Psoas muscle (tissue), 8 donors: ENCODE results near the gene GLE1. TPM values are rescaled to one million over a fixed set of nuclear protein-coding genes. Genes with fewer than 3 reads are reported as not detected.

Experiments
- ATAC-seq, 4 donors: fragments of 200-7000 bp; cut with Tn5 transposase; one replicate each; pipeline ENCODE4 v1.9.1; 2020; ENCODE audit warnings: moderate library complexity in 3 of 4, mild to moderate bottlenecking in 2 of 4
- DNase-seq, 2 donors: peaks; one replicate each; pipeline ENCODE4 v3.0.0-alpha.2; 2020
- H3K27ac ChIP-seq: fragments of 200-600 bp; one replicate; pipeline ENCODE4 v1.8.0; 2022
- H3K27me3 ChIP-seq, 3 donors: fragments of 200-600 bp in 1 of 3; one replicate each; pipeline versions ENCODE4 v1.6.1 to v1.8.0; 2013 to 2022; ENCODE audit warnings: low read length in 2 of 3, mild to moderate bottlenecking in 2 of 3, moderate library complexity in 1 of 3; ENCODE audit not compliant: insufficient read depth in 3 of 3
- H3K36me3 ChIP-seq, 2 donors: fragments of 200-600 bp in 1 of 2; one replicate each; pipeline versions ENCODE4 v1.6.1 to v1.8.0; 2013 to 2022; ENCODE audit warnings: low read depth in 1 of 2, mild to moderate bottlenecking in 1 of 2, moderate library complexity in 1 of 2; ENCODE audit not compliant: insufficient read depth in 1 of 2
- H3K4me1 ChIP-seq: fragments of 200-600 bp; one replicate; pipeline ENCODE4 v1.8.0; 2022
- H3K4me3 ChIP-seq: fragments of 200-600 bp; one replicate; pipeline ENCODE4 v1.8.0; 2022; ENCODE audit warnings: mild to moderate bottlenecking
- H3K9me3 ChIP-seq: fragments of 200-600 bp; one replicate; pipeline ENCODE4 v1.8.0; 2022
- WGBS, 3 donors: extraction: QIAGEN DNeasy Blood & Tissue Kit; methylation state at CpG; one replicate each; pipeline versions ENCODE4 v1.1.6 to v1.1.7; 2013; 5-methylcytosine and 5-hydroxymethylcytosine counted together
- intact Hi-C, 2 donors: fragments of 100-400 bp; cut with DNase I; formaldehyde crosslinking; loops; one replicate each; pipeline versions ENCODE4 v1.11.0 to v1.14.2; 2022
- polyA plus RNA-seq, 3 donors: library from polyadenylated mRNA; stranded (reverse); fragments of 200-250 nt; gene quantifications; one replicate each; pipeline ENCODE4 v1.2.3, GENCODE V29; 2013
- total RNA-seq, 4 donors: library from RNA; stranded (reverse); fragmentation: NEBNext Ultra II Directional in 2 of 4; extraction: Animal tissue kit (Norgen Biotek cat#: 25700) in 2 of 4; gene quantifications; one replicate each; pipeline versions ENCODE4 v1.2.1 to v1.2.4, GENCODE V29; 2021 to 2023
- TF ChIP-seq, protein P1 (sequence below): fragments of 200-600 bp; IDR thresholded peaks from one replicate; pipeline ENCODE4 v1.8.0; 2022; ENCODE audit warnings: antibody characterized with exemption
- donor health status: healthy with polysubstance abuse.
- donor health status: DM: no; HTN: no; CAD: no; lungs with moderate emphysema.
- donor health status: Bipolar disorder and iron deficiency.
- donor health status: healthy.
- donor health status: DM: yes; HTN: yes; CAD: no.
- donor health status: DM: no; HTN: no; CAD: no.
- donor health status: DM: no; HTN: no; CAD: no.
- donor health status: DM: yes; HTN: yes; CAD: no.

The GLE1 gene
- total and polyA plus RNA-seq, 7 donors = 10.3 to 29.5 (median 22.1) TPM

DNA sequence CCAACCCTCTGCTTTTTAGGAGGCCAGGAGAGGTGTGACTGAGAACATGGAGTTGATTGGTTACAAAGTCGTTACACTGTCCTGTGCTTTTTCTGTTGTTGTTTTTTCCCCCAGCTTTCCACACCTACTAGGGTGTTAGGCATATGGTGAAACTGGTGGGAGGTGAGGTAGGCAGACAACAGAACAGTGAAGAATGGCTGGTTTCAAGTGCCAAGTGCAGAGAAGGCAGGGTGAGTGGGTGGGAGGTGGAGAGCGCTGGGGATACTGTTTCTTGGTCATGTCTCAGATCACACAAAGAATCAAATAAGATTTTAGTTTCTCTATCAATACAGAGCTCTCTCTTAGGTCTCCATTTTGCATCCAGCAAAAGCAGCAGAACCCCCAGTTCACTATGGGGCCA is 45.7 kb downstream of the GLE1 start:
- Histone ChIP-seq H3K4me3 (no peak overlapping the region), H3K36me3 (no peaks in the 10 kb centered on the region), H3K27me3 (no peaks in the 10 kb centered on the region), H3K27ac (peak overlapping the region; percentile 77), H3K4me1 (peaks cover 36% of the 10 kb centered on the region), H3K9me3 (no peaks in the 10 kb centered on the region)
- DNase-seq (no peak), ATAC-seq (no peak)
- 76 to 84% (median 79%) methylated on average over 2 of the region's 2 CpGs for WGBS, 3 donors
- TF ChIP-seq, protein P1, sequence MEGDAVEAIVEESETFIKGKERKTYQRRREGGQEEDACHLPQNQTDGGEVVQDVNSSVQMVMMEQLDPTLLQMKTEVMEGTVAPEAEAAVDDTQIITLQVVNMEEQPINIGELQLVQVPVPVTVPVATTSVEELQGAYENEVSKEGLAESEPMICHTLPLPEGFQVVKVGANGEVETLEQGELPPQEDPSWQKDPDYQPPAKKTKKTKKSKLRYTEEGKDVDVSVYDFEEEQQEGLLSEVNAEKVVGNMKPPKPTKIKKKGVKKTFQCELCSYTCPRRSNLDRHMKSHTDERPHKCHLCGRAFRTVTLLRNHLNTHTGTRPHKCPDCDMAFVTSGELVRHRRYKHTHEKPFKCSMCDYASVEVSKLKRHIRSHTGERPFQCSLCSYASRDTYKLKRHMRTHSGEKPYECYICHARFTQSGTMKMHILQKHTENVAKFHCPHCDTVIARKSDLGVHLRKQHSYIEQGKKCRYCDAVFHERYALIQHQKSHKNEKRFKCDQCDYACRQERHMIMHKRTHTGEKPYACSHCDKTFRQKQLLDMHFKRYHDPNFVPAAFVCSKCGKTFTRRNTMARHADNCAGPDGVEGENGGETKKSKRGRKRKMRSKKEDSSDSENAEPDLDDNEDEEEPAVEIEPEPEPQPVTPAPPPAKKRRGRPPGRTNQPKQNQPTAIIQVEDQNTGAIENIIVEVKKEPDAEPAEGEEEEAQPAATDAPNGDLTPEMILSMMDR = no peak
- intact Hi-C loops = no loop called here

DNA sequence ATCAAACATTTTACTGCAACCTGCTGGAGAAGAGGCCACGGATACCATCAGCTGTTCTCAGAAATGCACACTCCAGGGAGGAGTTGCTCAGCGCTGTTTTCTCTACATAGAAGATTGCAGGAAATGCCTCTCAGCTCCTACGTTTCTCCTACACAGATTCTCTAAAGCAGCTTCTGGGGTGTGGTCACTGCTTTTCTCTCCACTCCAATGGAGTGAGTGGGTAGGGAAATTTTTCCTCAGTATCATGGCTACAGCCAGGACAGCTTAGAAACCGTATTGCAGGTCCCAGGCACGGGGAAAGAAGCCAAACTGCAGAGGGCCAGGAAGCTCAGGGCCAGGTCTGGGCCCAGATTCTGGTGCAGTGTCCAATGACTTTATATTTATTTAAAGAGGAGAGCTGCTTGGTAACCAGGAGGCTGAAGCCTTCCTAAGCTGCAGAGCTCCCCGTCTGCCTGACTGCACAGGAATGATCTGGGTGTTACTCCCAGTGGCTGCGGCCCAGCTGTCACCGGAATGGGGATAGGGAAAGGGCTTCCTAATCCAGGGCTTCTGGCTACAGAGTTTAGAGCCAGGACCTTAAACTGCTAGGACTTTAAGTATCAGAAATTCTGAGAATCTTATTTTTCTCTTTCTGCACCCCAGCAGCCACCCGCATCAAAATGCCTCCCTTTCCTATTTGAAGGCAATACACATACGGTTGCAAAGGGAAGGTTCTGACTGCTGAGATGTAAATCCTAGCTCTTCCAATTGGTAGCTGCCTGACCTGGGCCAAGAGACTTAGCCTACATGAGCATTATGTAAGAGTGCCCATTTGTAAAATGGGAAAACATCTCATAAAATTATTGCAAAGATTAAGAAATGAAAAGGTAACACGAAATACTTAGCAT is 46.5 kb downstream of the GLE1 start:
- 15 to 21% (median 16%) methylated on average over 11 of the region's 11 CpGs for WGBS, 3 donors
- peaks cover 44% of the 10 kb centered on the region for H3K4me1 ChIP-seq
- TF ChIP-seq, protein P1 = no peak

DNA sequence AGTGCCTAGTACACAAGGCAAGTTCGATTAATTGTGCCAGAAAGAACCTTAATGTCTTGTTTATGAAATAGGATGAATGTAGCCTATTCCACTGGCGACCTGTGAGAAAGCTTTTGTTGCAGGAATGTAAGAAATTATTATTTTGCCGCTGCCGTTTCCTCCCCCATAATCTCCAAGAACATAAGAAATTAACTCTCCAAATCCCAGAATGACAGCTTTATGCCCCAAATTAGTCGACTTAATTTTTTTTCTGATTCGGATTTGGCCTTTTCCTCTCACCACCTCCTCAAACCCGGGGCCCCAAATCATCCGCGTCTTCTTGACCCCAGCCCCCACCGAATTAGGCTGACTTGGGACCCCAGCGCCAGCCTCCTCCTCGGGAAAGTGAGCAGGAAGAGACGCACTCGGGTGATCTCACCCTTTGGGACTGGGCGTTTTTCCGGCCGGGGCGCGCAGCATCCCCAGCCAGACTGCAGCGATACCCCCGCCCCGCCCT is 47.2 kb downstream of the GLE1 start:
- DNase-seq = no peak
- TF ChIP-seq, protein P1 = no peak
- Histone ChIP-seq H3K4me3 (peak overlapping the region; percentile 96), H3K4me1 (peaks cover 44% of the 10 kb centered on the region), H3K9me3 (no peaks in the 10 kb centered on the region), H3K36me3 (no peaks in the 10 kb centered on the region), H3K27me3 (no peaks in the 10 kb centered on the region), H3K27ac (peak overlapping the region; percentile 77)
- ATAC-seq = no peak
- intact Hi-C loops = loop anchor here in 1 of 2 donors (2.0 kb wide), 1 partner anchor 47 kb away; the partner anchor contains the start of gene GLE1
- WGBS, 3 donors = 2 to 4% (median 2%) methylated on average over 22 of the region's 22 CpGs

More for the DNA sequence above, 46.5 kb downstream of the GLE1 start:
- Histone ChIP-seq H3K27ac (peak overlapping the region; percentile 77), H3K4me3 (peak overlapping the region; percentile 96), H3K36me3 (no peaks in the 10 kb centered on the region), H3K27me3 (no peaks in the 10 kb centered on the region), H3K9me3 (no peaks in the 10 kb centered on the region)
- peak; percentile 23 to 49 for DNase-seq
- intact Hi-C loops = no loop called here
- peak in 1 of 4 donors; percentile 8 for ATAC-seq

DNA sequence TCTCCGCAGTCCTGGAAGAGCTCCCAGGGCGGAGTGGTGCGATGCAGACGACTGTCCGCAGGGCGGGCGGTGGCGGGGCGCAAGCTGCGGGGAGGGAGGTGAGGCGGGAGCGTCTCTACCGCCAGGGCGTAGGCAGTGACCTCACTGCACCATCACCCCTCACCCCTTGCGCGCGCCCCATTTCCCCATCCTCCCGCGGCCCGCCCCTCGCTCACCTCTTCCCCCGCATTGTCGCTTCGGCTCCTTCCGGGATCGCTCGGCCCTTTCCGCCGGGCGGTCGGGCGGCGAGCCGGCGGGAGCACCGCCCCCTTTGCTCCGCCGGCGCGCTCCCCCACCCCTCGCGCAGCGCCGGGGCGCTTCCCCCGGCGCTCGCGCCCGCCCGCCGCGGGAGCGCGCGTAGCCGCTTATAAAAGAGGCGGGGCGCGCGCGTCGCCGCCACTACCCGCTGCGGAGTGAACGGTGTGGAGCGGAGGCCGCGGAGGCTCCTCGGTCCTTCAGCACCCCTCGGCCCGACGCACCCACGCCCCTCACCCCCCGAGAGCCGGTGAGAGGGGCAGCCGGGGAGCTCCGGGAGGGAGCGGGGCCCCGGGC is 47.7 kb downstream of the GLE1 start, which contains the start of gene SPTAN1:
SPTAN1 (plus strand) TSS at position 435 of the 591 bp plus-strand sequence. CDS start 14,154 bp downstream, outside the sequence.
- 1% methylated on average over 41 to 81 of the region's 81 CpGs for WGBS, 3 donors
- Histone ChIP-seq H3K4me1 (peaks cover 44% of the 10 kb centered on the region), H3K36me3 (no peaks in the 10 kb centered on the region), H3K4me3 (peak within 1 kb of the TSS; percentile 96), H3K9me3 (no peaks in the 10 kb centered on the region), H3K27me3 (no peaks in the 10 kb centered on the region), H3K27ac (peak within 1 kb of the TSS; percentile 90)
- DNase-seq (peak; percentile 92 to 95), ATAC-seq (peak; percentile 93 to 95 (median 94))
- intact Hi-C loops = loop anchor here in 1 of 2 donors (2.0 kb wide), 1 partner anchor 47 kb away; the partner anchor contains the start of gene GLE1
- TF ChIP-seq, protein P1 = peak; percentile 10
